Measurements from ENCODE around the gene CFAP73. TPM values are rescaled to one million over a fixed set of nuclear protein-coding genes. Genes with fewer than 3 reads are reported as not detected.

The CFAP73 gene
- total RNA-seq, 1 experiment from 2014 or later = 0.94 TPM

GRCh38 chr12:113136128-113136989, 13.2 kb upstream of the CFAP73 start:
- DNase-seq (ENCODE audit: low spot score) (peak; percentile 43), ATAC-seq (peak; percentile 10)
- Mint-ChIP-seq H3K9me3 (no peaks in the 10 kb centered on the region), H3K4me1 (peaks cover 15% of the 10 kb centered on the region), H3K4me3 (peak overlapping the region; percentile 74), H3K36me3 (no peaks in the 10 kb centered on the region), H3K27ac (0 out of 2 replicates have a peak overlapping the region, but pooled peaks have one; percentile 20), H3K27me3 (ENCODE audit: low read depth) (peaks cover 26% of the 10 kb centered on the region)
- ChIA-PET POLR2A (interaction anchor here (1.1 kb wide), 1 partner anchor 14 kb away, joined by 4 read pairs; the partner anchor contains the start of gene CFAP73), CTCF (interaction anchor here (0.9 to 8.4 kb wide), 24 partner anchors 8 to 241 kb away, joined by 3 to 181 read pairs (median 6); partner anchors contain the start of genes CFAP73 and TPCN1)
- TF ChIP-seq TEAD1 (CRISPR knock-in tag; IDR thresholded peaks at IDR 0.05) (0 out of 2 replicates have a peak, but pooled peaks have one; percentile 66), E2F1 (CRISPR knock-in tag; IDR thresholded peaks at IDR 0.05) (no peak), NR1H2 (CRISPR knock-in tag; IDR thresholded peaks at IDR 0.05) (no peak), ZMAT4 (CRISPR knock-in tag; IDR thresholded peaks at IDR 0.05) (no peak)

- no peak for DNase-seq (ENCODE audit: low spot score)
- Mint-ChIP-seq H3K4me1 (peaks cover 15% of the 10 kb centered on the region), H3K36me3 (no peaks in the 10 kb centered on the region), H3K4me3 (peak overlapping the region; percentile 74; the same call in 1 of the 2 replicates), H3K9me3 (no peaks in the 10 kb centered on the region), H3K27ac (no peak overlapping the region), H3K27me3 (ENCODE audit: low read depth) (peaks cover 26% of the 10 kb centered on the region)
- POLR2A ChIA-PET = no interaction called here
- no peak for ATAC-seq
- TF ChIP-seq ZNF219 (CRISPR knock-in tag; IDR thresholded peaks at IDR 0.05; ENCODE audit: borderline replicate concordance) = no peak
- TF ChIP-seq ZNF138 (CRISPR knock-in tag; conservative IDR thresholded peaks at IDR 0.05) = no peak
- TF ChIP-seq ZNF416 (CRISPR knock-in tag; IDR thresholded peaks at IDR 0.05) = no peak
- no peak for TF ChIP-seq FOXP1 (CRISPR knock-in tag; IDR thresholded peaks at IDR 0.05; ENCODE audit: borderline replicate concordance)
- TF ChIP-seq FOXK1 (CRISPR knock-in tag; IDR thresholded peaks at IDR 0.05) = no peak
- no peak for TF ChIP-seq TP53 (CRISPR knock-in tag; IDR thresholded peaks at IDR 0.05)
- TF ChIP-seq E2F5 (CRISPR knock-in tag; IDR thresholded peaks at IDR 0.05) = no peak
- no peak for TF ChIP-seq OVOL2 (CRISPR knock-in tag; IDR thresholded peaks at IDR 0.05; ENCODE audit: borderline replicate concordance)
- no peak for TF ChIP-seq ATF2 (CRISPR knock-in tag; IDR thresholded peaks at IDR 0.05; ENCODE audit: borderline replicate concordance, low read depth)
- CTCF ChIA-PET = interaction anchor here (0.6 to 8.4 kb wide), 6 partner anchors 8 to 144 kb away, joined by 3 to 181 read pairs (median 12); partner anchors contain the start of gene CFAP73
Observed at GRCh38 chr12:113136990-113137511, 12.5 kb upstream of the CFAP73 start.

GRCh38 chr12:113137861-113138783, 11.4 kb upstream of the CFAP73 start:
- POLR2A ChIA-PET = interaction anchor here (1.3 kb wide), 1 partner anchor 15 kb away, joined by 3 read pairs; no protein-coding TSS in a partner anchor
- TF ChIP-seq CREB1 (CRISPR knock-in tag; IDR thresholded peaks at IDR 0.05) (no peak), JUN (CRISPR knock-in tag; IDR thresholded peaks at IDR 0.05) (no peak)
- no peak overlapping the region for H3K4me3 Mint-ChIP-seq
- no peak for DNase-seq (ENCODE audit: low spot score)
- no peak for ATAC-seq
- CTCF ChIA-PET = interaction anchor here (0.6 to 1.6 kb wide), 8 partner anchors 9 to 323 kb away, joined by 3 to 5 read pairs (median 4); partner anchors contain the start of gene CFAP73
- no peaks in the 10 kb centered on the region for H3K9me3 Mint-ChIP-seq
- H3K27me3 Mint-ChIP-seq (ENCODE audit: low read depth) = peaks cover 26% of the 10 kb centered on the region
- peaks cover 15% of the 10 kb centered on the region for H3K4me1 Mint-ChIP-seq
- no peaks in the 10 kb centered on the region for H3K36me3 Mint-ChIP-seq
- peak overlapping the region; percentile 33; the same call in 1 of the 2 replicates for H3K27ac Mint-ChIP-seq
